SK-N-MC (cell line): Measurements from ENCODE around the gene TRAF3.

ENCODE experiments used
- EZH2 ChIP-seq: fragments of 200-600 bp; sonication (generic); IDR thresholded peaks from one replicate; pipeline ENCODE4 v1.6.1; 2017; ENCODE audit warnings: antibody characterized with exemption
- FOXP2 ChIP-seq: optimal IDR thresholded peaks from 2 replicates; pipeline ENCODE3; 2011; ENCODE audit warnings: mild to moderate bottlenecking, moderate library complexity; ENCODE audit not compliant: insufficient read depth; ENCODE audit errors: extremely low read length, control extremely low read depth
- POLR2AphosphoS5 ChIP-seq: IDR thresholded peaks from 2 replicates; pipeline ENCODE4 v1.6.1; 2012; ENCODE audit warnings: mild to moderate bottlenecking, low read depth, low read length, borderline replicate concordance

- TF ChIP-seq POLR2AphosphoS5 (no peak), EZH2 (no peak), FOXP2 (no peak)
Measured at GRCh38 chr14:102940729-102941362, 163.6 kb downstream of the TRAF3 start.
